ENCODE results near the gene CFAP97D1.

- no peak for TF ChIP-seq GATA2 (IDR thresholded peaks at IDR 0.05; ENCODE audit: low read depth, low read length)
- no peak for TF ChIP-seq GATA3 (IDR thresholded peaks at IDR 0.05; ENCODE audit: low read depth, low read length)
These were observed 49.5 kb downstream of the CFAP97D1 start for GRCh38 chr17:43829738-43830137.
